ENCODE measurements around the gene ARMH3. TPM values are rescaled to one million over a fixed set of nuclear protein-coding genes. Genes with fewer than 3 reads are reported as not detected.

Gene ARMH3
- total RNA-seq, 2 donors from 2014 or later, result 5.6 to 8.3 TPM

- DNase-seq (peak; percentile 76 to 87 (median 84)), ATAC-seq (peak; percentile 7)
- Histone ChIP-seq H3K4me3 (peak overlapping the region; percentile 97 to 98), H3K27me3 (no peaks in the 10 kb centered on the region), H3K27ac (peak overlapping the region; percentile 71 to 91 (median 80)), H3K4me1 (peaks cover 29% of the 10 kb centered on the region), H3K9me3 (no peaks in the 10 kb centered on the region), H3K36me3 (replicated peaks in 1 of 2; ENCODE audit: insufficient read depth in 1 of 2, low read depth in 2 of 2) (no peaks in the 10 kb centered on the region)
- 1 to 2% methylated on average over 13 to 44 of the region's 44 CpGs for WGBS, 2 donors
- intact Hi-C loops (cut with DNase I), result no loop called here
- TF ChIP-seq, protein P1, sequence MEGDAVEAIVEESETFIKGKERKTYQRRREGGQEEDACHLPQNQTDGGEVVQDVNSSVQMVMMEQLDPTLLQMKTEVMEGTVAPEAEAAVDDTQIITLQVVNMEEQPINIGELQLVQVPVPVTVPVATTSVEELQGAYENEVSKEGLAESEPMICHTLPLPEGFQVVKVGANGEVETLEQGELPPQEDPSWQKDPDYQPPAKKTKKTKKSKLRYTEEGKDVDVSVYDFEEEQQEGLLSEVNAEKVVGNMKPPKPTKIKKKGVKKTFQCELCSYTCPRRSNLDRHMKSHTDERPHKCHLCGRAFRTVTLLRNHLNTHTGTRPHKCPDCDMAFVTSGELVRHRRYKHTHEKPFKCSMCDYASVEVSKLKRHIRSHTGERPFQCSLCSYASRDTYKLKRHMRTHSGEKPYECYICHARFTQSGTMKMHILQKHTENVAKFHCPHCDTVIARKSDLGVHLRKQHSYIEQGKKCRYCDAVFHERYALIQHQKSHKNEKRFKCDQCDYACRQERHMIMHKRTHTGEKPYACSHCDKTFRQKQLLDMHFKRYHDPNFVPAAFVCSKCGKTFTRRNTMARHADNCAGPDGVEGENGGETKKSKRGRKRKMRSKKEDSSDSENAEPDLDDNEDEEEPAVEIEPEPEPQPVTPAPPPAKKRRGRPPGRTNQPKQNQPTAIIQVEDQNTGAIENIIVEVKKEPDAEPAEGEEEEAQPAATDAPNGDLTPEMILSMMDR (IDR thresholded peaks at IDR 0.05), result no peak
- TF ChIP-seq POLR2A (IDR thresholded peaks at IDR 0.05), result peak in 1 of 3 donors; percentile 26
Observed at GRCh38 chr10:101817337-101818118, 238.4 kb downstream of the ARMH3 start.

DNA sequence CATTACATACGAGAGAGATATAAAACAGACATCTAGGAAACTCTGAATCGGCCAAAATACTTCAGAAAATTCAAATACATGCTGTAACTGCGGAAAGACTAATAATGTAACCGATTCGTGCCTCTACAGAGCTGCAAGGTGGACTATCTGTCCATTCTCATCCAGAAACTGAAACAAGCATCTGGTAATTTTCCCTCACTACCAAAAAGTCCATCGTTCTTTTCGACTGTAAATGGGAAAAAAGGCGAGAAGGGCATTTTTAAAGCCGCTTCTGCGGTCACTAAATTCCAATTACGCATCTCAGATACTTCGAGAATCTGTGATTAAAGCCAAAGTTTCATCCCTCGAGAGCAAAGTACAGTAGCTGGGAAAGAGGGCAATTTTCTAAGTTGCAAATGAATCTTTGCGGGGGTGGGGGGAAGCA is 239.0 kb downstream of the ARMH3 start:
- intact Hi-C loops (cut with DNase I), result no loop called here
- H3K27me3 ChIP-seq, result no peaks in the 10 kb centered on the region
- peak overlapping the region; percentile 97 to 98 for H3K4me3 ChIP-seq
- H3K4me1 ChIP-seq, result peaks cover 29% of the 10 kb centered on the region
- TF ChIP-seq POLR2A (IDR thresholded peaks at IDR 0.05), result no peak
- TF ChIP-seq, protein P1 (IDR thresholded peaks at IDR 0.05), result no peak
- WGBS, 2 donors, result 0 to 1% methylated on average over 14 of the region's 14 CpGs
- H3K27ac ChIP-seq, result peak overlapping the region in 3 of 4 donors; percentile 71 to 91 (median 89)
- no peak for DNase-seq
- no peaks in the 10 kb centered on the region for H3K36me3 ChIP-seq (replicated peaks in 1 of 2; ENCODE audit: insufficient read depth in 1 of 2, low read depth in 2 of 2)
- no peaks in the 10 kb centered on the region for H3K9me3 ChIP-seq
- no peak for ATAC-seq

DNA sequence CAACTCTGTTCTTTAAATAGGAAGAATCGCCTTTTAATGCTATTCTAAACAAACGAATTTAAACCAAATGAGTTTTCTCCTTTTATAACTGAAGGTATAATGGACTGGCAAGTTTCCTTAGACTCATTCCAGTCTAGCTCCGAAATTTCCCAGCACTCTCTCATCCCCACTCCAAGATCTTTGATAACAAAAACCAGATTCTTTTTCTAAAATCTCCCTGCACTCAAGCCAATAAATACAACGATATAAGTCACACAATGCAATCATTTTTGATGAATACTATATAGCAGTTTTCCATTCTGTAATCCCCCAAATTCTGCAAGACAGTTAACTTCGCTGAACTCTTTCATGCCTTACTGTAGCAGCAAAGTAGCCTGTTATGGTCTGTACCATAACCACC is 239.6 kb downstream of the ARMH3 start:
- no peak for DNase-seq
- 1% methylated on average over 5 of the region's 5 CpGs for WGBS, 2 donors
- intact Hi-C loops (cut with DNase I), result no loop called here
- Histone ChIP-seq H3K36me3 (replicated peaks in 1 of 2; ENCODE audit: insufficient read depth in 1 of 2, low read depth in 2 of 2) (no peaks in the 10 kb centered on the region), H3K4me1 (peaks cover 29% of the 10 kb centered on the region), H3K4me3 (peak overlapping the region; percentile 97 to 98), H3K9me3 (no peaks in the 10 kb centered on the region), H3K27me3 (no peaks in the 10 kb centered on the region), H3K27ac (peak overlapping the region in 1 of 4 donors; percentile 71)
- TF ChIP-seq POLR2A (IDR thresholded peaks at IDR 0.05), result no peak
- TF ChIP-seq, protein P1 (IDR thresholded peaks at IDR 0.05), result no peak
- no peak for ATAC-seq

DNA sequence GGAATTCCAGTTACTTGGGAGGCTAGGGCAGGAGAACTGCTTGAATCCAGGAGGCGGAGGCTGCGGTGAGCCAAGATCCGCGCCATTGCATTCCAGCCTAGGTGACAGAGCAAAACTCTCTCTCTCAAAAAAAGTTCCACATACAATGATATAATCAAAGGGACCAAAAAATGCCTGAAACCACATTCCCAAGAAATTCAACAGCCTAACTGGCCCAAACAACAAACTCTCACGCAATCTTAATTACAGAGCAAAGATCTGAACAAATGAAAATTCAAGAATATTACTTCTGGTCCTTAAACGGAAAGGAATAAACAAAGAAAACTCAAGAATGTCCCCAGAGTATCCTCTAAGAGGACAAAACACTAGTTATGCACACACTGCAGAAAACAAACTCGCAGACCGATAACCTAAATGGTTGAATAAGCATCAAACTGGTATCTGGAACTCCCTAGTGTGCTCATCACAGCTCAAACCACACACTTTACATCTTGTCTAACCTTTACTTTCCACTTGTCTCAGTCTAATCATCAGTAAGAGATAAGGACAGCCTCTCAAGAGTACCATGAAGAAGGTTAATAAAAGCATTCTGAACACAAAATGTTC is 241.4 kb downstream of the ARMH3 start:
- TF ChIP-seq POLR2A (IDR thresholded peaks at IDR 0.05), result no peak
- Histone ChIP-seq H3K27me3 (no peaks in the 10 kb centered on the region), H3K36me3 (replicated peaks in 1 of 2; ENCODE audit: insufficient read depth in 1 of 2, low read depth in 2 of 2) (peaks cover 0 to 6% of the 10 kb centered on the region in 2 donors), H3K27ac (no peak overlapping the region), H3K4me3 (no peak overlapping the region), H3K4me1 (peaks cover 28% of the 10 kb centered on the region), H3K9me3 (no peaks in the 10 kb centered on the region)
- WGBS, 2 donors, result 78 to 85% methylated on average over 8 of the region's 8 CpGs
- DNase-seq, result no peak
- intact Hi-C loops (cut with DNase I), result no loop called here
- no peak for ATAC-seq

GRCh38 chr10:101812606-101813005 is 243.4 kb downstream of the ARMH3 start:
- WGBS, 2 donors, result 67 to 73% methylated on average over 4 of the region's 4 CpGs
- H3K36me3 ChIP-seq (replicated peaks in 1 of 2; ENCODE audit: insufficient read depth in 1 of 2, low read depth in 2 of 2), result peaks cover 0 to 12% of the 10 kb centered on the region in 2 donors
- intact Hi-C loops (cut with DNase I), result no loop called here

More at GRCh38 chr10:101812606-101813005, 243.4 kb downstream of the ARMH3 start:
- no peak for DNase-seq
- no peak for ATAC-seq
- Histone ChIP-seq H3K4me3 (no peak overlapping the region), H3K4me1 (peaks cover 19% of the 10 kb centered on the region), H3K27ac (no peak overlapping the region), H3K9me3 (no peaks in the 10 kb centered on the region), H3K27me3 (no peaks in the 10 kb centered on the region)
- no peak for TF ChIP-seq POLR2A (IDR thresholded peaks at IDR 0.05)
- TF ChIP-seq, protein P1 (IDR thresholded peaks at IDR 0.05), result no peak

All from body of pancreas (tissue), 4 donors.